H1 (cell line): ENCODE data around the gene NAA40. TPM values are rescaled to one million over a fixed set of nuclear protein-coding genes. Genes with fewer than 3 reads are reported as not detected.

Source experiments
- E2F6 ChIP-seq: IDR thresholded peaks from 2 replicates; pipeline ENCODE4 v1.6.1; 2012; ENCODE audit warnings: inconsistent platforms
- KDM5A ChIP-seq: fragments of 200-600 bp; IDR thresholded peaks from 2 replicates; pipeline ENCODE4 v1.7.1; 2012; ENCODE audit warnings: mild to moderate bottlenecking, low read length, inconsistent platforms, mixed read lengths
- PHF8 ChIP-seq: fragments of 200-600 bp; sonication (generic); conservative IDR thresholded peaks from 2 replicates; pipeline ENCODE4 v1.7.1; 2012; ENCODE audit warnings: low read depth, mild to moderate bottlenecking, inconsistent platforms, low read length, moderate library complexity
- POU5F1 ChIP-seq: IDR thresholded peaks from 2 replicates; pipeline ENCODE4 v1.6.1; 2011; ENCODE audit warnings: low read depth, mild to moderate bottlenecking, low read length, moderate library complexity
- SIN3A ChIP-seq, 2 experiments: IDR thresholded peaks in 1 of 2; conservative IDR thresholded peaks in 1 of 2; 2 replicates each; pipeline ENCODE4 v1.6.1; 2011 to 2012; ENCODE audit warnings: low read length in 2 of 2, improper control_type of control experiment in 1 of 2, low read depth in 1 of 2, mild to moderate bottlenecking in 1 of 2
- polyA plus RNA-seq, 7 experiments: library from polyadenylated mRNA; depleted of rRNA in 3 of 7; stranded (reverse) in 5 of 7; unstranded in 2 of 7; fragments of >200 nt in 5 of 7; fragments of 200-250 nt in 2 of 7; gene quantifications; 1 replicate in 5 of 7; 2 replicates in 1 of 7; 4 replicates in 1 of 7; pipeline versions ENCODE4 v1.2.1 to v1.2.3, GENCODE V29; 2011 to 2013; ENCODE audit warnings: missing spikeins in 2 of 7, mixed read lengths in 2 of 7
- total RNA-seq: library from RNA; stranded (reverse); fragmentation: NEBNext Ultra II Directional; extraction: Animal tissue kit (Norgen Biotek cat#: 25700); gene quantifications from 2 replicates; pipeline ENCODE4 v1.2.1, GENCODE V29; 2021

The NAA40 gene
- total and polyA plus RNA-seq, 2 of the 8 experiments (the other 6 are each of a cell fraction or from before 2014, with no cell fraction given): 20.0 to 31.1 TPM

- TF ChIP-seq SIN3A (conservative IDR thresholded peaks at IDR 0.05 in 1 of 2, IDR thresholded peaks at IDR 0.05 in 1 of 2; ENCODE audit: low read depth in 1 of 2, low read length in 2 of 2) (peak in 1 of 2 experiments; percentile 15; a peak in 1 of 4 replicates), POU5F1 (no peak), KDM5A (peak; percentile 34; the same call in 1 of the 2 replicates), PHF8 (0 out of 2 replicates have a peak, but pooled peaks have one; percentile 21), E2F6 (no peak)
Observed at GRCh38 chr11:63939397-63939891, 642 bp downstream of the NAA40 start (continued).
